ENCODE results near the gene EXOC8.
A peak's percentile ranks its signal among the peaks of the same experiment; 100 is the strongest.
"Not testable (repeated sequence)": the region's sequence is repeated elsewhere in the genome, so short reads cannot be mapped to it uniquely, and the experiment has no call there.

Gene EXOC8

DNA sequence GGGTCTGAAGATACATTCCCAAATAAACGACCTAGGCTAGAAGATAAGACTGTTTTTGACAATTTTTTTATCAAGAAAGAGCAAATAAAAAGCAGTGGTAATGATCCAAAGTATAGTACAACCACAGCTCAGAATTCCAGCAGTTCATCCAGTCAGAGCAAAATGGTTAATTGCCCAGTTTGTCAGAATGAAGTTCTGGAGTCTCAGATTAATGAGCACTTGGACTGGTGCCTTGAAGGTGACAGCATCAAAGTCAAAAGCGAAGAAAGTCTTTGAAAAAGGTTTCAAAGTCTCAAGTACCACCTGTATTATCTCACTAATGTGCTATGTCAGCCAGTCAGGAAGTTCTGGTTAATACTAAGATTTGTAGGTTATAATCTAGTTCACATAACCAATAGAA lies 15.4 kb upstream of the EXOC8 start:
- no peak for DNase-seq

DNA sequence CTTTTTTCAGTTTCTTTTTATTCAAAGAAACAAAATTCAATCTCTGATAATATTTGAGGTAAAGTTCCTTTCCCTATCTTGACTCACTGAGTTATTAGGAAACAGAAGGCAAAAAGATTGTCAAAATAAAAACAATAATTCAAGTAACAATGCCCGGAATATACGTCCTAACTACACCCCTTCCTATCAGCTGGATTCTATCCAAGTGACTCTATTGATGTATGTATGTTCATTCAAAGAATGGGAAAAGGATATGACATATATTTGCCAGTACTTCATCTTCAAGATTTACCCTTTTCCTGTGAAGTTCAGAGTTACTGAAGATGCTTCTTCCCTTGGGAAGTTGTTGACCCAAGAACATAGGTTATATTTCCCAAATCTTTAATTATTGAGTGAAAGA lies 14.2 kb upstream of the EXOC8 start:
- no peak for DNase-seq

DNA sequence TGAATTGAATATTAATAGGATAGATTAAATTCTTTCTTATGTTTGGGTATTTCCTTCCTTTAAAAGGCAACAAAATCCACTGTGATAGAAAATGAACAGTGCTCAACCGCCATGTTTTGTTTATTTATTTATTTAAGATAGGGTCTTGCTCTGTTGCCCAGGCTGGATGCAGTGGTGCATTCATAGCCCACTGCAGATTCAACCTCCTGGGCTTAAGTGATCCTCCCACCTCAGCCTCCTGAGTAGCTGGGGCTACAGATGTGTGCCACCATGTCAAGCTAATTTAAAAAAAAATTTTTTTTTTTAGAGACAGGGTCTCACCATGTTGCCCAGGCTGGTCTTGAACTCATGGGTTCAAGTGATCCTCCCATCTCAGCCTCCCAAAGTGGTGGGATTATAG lies 11.2 kb upstream of the EXOC8 start:
- not testable (repeated sequence) for DNase-seq

DNA sequence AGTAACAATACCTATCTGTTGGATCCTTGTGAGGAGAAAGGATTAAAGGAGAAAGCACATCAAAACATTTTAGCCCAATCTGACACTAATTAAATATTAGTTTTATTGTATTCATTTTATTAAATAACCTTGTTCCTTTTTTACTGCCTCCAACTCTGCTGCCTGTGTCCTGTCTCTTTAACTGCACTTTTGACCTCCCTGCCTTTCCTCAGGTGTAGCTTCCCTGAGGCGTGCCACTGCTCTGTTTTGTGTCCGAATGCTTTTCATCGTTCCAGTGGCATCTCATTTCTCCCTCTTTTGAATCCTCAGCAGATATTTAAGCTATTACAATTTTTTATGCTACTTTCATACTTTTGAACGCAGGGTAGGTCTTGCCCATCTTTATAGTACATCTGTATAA lies 10.8 kb upstream of the EXOC8 start:
- DNase-seq = no peak

DNA sequence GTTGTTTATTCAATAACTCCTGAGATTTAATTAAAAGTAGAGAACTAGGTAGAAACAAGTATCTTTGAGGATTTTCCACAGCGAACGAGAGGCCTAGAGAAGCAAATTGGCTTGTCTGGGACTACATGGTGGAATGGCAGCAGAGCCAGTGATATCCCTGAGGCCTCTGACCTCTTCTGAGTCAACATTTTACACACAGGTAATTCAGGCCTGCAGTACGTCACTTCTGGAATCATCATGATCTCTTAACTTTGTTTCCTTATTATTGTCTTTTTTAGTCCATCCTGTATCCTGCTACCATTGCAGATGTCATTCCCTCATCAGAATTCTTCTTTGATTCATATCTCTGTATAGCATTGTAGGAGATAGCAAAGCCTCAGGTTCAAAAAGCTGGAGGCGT lies 10.3 kb upstream of the EXOC8 start:
- DNase-seq = no peak

DNA sequence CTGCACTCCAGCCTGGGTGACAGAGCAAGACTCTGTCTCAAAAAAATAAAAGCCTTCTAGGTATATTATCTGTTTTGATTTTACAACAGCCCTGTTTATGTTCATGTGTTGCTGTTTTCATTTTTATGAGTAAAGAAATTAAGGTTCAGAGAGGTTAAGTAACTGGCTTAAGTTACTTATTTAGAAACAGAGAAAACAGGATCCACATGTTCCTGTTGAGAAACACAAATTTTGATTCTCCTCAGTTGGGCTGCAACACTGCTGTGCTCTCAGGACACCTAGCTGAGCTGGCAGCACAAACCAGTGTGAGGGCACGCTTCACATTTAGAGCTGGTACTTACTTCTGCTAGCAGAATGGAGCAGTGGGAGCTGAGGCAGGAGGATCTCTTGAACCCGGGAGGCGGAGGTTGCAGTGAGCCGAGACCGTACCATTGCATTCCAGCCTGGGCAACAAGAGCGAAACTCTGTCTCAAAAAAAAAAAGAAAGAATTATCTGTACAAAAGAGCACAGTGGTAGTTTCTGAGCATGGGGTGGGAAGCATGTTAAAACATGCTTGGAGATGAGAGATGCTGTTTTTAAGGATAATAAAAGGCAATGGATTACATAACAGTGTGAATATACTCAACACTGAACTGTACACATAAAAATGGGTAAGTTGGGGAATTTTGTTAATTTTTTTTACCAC lies 2.8 kb upstream of the EXOC8 start:
- DNase-seq = no peak

DNA sequence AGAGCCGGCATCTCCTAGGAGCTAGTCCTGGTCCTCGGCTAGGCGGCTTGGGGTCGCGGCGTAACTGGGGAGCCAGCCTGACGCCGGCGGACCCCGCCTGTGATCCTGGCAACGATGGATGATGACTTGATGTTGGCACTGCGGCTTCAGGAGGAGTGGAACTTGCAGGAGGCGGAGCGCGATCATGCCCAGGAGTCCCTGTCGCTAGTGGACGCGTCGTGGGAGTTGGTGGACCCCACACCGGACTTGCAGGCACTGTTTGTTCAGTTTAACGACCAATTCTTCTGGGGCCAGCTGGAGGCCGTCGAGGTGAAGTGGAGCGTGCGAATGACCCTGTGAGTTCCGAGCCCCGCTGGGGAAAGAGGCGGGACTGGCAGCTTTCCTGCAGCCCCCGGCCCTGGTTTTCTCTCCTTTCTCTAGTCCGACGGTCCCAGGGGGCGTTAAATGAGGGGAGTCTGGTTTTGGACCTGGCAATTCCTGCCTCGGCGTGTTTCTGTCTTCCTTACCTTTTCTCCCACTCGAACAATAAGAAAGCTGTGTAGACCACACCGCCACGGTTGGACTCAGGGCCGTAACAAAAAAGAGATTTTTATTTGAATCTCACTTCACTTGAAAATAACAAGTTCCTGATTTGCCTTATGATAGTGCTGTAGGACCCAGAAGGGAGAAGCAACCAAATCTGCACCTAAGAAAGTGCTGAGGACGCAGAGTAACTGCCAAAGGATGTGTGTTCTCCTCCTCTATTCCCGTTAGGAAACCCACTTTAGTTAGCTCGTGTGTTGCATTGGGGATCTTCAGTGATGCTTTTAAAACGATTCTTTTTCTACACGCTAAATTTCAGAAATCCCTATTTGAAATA lies 847 bp upstream of the EXOC8 start, which contains the start of gene SPRTN:
Gene SPRTN (plus strand): TSS at position 24 of the 859 bp plus-strand sequence. CDS start 91 bp downstream, at position 115.
- peak; percentile 19 for DNase-seq

DNA sequence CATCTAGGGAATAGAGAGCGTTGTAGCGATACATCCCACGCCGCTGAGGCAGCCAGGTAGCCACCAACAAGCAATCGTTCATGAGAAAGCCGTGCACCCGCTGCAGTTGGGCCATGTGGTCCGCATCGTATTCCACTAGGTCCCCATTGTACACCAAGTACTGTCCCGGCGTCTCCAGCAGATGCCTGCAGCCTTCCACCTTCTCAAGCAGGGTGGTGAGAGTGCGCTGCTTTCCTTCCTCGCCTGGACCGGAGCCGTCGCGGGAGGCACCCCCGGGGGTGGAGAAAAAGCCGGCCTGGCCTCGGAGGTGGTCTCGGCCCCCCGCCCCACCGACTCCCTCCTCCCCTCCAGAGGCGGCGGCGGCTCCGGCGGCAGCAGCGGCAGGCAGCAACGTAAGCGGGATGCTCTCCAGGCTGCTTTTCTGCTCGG lies 595 bp downstream of the EXOC8 start:
- DNase-seq = peak; percentile 25

DNA sequence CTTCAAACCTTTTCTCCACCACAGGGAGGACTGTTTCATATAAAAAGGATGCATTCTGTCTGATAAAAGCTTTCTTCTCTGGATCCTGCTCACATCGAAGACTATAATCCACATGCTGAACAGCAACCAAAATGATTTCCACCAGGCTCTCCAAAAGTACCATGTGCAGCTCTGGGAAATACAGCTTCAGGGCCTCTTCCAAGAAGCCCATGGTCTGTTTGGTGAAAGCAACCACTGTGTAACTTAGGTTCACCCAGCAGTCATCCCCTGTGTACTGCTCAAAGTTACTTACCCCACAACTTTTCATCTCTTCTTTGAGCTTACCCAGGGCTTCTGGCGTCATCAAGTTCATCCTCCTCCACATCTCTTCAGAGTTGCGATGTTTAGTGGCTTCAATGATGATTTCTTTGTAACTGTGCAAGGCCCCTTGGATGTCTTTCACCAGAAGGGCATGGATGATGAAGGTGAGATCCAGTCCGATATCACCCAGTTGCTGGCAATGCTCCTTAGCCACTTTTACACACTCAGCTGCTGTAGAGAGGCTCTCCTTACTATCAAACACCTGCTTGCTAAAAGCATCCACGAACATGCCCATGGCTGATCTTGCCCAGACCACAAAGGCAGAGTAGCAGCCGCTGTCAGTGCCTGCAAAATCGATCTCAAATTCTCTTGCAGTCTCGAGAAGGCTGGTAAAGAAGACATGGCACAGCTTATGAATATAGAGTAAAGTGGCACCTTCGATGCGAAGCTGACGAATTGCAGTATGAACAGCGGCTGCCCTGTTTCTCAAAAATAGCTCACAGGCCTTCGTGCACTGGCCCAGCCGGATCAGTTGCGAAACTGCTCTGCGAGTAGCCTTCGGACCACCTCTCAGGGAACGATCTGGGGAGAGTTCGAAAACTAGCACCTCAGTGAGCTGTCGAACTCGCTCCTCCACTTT lies 1.7 kb downstream of the EXOC8 start:
- DNase-seq = no peak

DNA sequence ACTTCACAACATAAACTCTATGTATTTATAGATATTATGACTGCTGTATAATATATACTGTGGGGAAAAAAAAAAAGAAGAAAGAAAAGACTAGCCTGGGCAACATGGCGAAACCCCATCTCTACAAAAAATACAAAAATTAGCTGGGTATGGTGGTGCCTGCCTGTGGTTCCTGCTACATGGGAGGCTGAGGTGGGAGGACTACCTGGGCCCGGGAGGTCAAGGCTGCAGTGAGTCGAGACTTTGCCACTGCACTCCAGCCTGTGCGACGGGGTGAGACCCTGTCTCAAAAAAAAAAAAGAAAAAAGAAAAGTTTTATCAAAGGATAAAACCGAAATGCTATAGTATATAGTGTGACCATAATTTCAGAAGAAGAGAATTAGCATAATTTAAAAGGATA lies 2.7 kb downstream of the EXOC8 start:
- DNase-seq = no peak

DNA sequence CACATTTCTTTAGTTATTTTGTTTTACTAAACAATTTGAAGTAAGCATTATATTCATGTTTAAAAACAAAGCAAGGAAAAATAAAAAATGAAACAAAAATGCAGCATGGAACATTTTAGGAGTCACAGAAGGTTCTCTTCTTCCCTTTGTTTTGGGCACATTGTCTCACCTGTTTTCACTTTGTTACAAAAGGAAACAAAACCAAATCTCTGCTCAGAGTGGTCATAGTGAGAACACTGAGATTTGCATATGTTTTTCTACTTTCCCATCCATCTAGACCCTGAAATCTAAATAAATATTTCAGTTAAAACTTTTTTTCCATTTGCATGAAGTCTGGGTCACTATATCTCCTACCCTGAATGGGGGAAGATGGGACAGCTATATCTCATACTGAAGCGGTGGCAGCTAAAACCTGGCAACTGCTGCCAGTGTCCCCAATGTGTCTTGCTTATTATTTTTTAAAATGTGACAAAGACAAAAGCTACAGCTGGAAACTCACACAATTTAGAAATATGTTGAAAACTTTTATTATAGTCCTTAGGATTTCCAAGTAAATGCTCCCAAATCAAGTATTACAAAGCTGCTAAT lies 3.5 kb downstream of the EXOC8 start:
- no peak for DNase-seq

DNA sequence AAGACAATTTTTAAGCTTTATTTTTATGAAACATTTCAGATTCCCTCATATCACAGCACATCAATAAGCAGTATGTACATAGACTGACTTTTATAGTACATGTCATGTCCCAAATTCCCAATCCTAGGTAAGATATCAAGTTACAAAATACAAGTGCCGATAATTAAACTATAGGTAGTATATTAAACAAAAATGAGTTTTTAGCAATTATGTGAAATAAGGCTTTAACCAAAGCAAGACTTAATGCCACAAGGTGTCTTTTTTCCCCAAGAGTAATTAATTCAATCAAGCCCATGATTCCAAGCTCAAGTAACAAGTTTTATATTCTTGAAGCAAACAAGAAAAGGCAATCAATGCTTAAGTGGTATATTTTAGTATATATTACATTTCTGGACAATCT lies 4.9 kb downstream of the EXOC8 start:
- no peak for DNase-seq

DNA sequence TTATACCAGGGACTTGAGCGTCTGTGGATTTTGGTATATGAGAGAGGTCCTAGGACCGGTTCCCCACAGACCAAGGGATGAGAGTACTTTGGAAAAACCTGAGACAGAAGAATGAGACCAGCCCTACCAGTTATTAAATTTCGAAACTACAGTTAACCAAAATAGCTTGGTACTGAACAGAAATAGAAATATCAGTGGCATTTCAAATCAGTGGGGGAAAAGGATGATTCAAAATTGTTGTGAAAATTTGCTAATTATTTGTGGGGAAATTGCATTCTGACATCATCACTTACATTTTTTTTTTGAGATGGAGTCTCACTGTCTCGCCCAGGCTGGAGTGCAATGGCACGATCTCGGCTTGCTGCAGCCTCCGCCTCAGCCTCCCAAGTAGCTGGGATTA lies 8.2 kb downstream of the EXOC8 start:
- no peak for DNase-seq

DNA sequence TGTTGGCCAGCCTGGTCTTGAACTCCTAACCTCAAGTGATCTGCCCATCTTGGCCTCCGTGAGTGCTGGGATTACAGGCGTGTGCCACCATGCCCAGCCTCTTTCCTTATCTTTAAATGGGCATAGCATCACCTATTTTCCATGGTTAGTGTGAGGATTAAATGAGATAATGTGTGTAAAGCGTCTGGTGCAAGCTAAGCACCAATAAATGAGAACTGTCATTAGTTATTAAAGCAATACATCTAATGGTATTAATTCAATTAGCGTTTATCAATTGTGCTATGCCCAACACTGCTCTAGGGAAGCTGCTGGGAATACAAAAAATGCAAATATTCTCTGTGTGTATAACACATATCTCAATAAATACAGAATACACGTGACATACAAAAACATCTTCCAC lies 10.0 kb downstream of the EXOC8 start:
- no peak for DNase-seq

DNA sequence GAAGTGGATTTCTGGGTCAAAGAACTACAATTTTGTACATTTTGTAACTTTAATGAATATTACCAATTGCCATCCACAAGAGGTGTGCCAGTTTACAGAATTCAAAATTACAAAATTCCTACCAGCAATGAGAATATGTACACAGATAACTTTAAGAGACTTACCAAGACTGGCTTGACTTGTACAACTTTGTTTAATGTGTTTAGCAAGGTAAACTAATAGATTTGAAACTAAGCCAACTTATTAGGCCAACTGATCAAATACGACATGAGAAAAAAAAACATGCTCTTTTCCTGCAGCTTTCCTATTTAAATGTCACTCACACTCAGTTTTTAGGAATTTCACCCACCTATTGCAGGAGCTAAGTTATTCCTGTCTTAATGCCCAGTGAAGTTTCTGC lies 11.4 kb downstream of the EXOC8 start:
- DNase-seq = no peak

DNA sequence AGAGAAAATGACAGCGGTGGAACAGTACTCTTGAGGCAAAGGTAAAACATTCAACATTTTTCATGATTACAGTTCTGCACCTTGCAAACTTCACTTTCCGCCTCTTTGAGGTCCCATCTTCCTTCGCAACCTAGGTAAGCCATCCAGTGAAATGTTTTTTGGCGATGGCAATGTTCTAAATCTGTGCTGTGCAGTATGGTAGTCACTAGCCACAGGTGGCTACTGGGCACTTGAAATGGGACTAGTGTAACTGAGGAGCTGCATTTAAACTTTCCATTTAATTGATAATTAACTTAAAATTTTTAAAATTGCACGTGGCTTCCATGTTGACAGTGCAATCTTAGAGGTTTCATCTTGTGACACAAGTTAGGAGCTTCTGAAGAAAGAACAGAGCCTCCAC lies 13.0 kb downstream of the EXOC8 start:
- no peak for DNase-seq

DNA sequence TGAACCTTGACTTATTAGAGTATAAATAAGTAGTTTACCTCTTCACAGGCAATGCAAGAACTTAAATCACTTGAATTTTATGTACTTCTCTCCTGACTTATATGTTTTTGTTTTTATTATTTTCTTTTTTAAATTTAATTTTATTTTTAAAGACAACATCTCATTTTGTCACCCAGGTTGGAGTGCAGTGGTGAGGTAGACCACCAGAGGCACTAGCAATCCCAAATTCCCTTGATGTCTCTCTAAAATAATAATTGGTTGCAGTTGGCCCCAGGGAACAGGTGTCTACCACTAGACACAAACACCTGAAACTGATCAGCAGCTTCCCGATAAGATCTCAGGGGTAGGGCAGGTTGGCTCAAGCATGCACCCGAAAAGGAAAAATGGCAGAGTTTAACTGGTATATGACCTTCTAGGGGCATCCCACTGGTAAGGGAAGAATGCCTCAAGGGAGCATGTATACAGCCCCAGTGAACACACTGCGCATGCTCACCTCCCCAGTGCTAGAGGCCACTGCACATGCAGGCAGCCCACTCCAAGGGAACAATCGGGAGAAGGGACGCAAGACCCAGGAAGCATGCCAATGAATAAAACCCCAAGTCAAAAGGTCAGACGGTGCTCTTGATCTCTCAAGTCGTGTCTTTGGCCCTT lies 14.6 kb downstream of the EXOC8 start:
- no peak for DNase-seq

DNA sequence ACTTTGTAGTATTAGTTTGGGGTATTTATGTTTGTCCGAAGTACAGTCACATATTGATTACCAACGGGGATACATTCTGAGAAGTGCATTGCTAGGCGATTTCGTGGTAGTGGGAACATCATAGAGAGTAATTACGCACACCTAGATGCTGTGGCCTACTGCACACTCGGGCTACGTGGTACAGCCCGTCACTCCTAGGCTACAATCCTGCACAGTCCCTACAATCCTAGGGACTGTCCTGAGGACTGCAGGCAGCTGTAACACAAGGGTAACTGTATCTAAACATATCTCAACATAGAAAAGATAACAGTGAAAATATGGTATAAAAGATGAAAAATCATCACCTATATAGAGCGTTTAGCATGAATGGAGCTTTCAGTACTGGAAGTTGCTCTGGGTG lies 18.6 kb downstream of the EXOC8 start:
- DNase-seq = no peak

DNA sequence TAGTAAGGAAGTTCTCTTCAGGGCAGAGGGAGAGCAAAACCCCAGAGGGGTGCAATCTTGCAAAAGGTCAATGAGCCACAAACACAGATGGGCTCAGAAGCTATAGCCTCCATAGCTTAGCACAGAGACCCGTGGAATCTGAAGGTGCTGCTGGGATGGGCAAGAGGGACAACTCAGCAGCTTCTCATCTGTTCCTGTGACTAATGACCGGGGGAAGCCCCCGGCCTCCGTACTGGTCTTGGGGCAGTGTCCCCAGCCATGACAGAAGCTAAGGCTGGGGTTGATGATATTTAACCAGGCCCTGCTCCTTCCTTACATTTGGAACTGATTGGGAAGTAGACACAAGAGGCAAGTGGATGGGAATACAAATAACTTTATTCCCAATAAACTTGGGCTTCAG lies 19.1 kb downstream of the EXOC8 start:
- no peak for DNase-seq

DNA sequence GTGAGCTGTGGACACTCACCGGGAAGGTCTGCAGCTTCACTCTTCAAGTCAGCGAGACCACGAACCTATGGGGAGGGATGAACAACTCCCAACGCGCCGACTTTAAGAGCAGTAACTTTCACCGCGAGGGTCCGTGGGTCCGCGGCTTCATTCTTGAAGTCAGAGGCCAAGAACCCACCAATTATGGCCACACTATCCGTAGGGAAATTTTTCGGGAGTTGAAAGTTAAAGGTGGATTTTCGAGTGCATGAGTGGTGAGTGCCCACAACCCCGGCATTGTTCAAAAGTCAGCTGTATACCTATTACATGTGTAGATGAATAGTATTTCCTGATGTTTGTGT lies 19.7 kb downstream of the EXOC8 start:
- DNase-seq = no peak

DNA sequence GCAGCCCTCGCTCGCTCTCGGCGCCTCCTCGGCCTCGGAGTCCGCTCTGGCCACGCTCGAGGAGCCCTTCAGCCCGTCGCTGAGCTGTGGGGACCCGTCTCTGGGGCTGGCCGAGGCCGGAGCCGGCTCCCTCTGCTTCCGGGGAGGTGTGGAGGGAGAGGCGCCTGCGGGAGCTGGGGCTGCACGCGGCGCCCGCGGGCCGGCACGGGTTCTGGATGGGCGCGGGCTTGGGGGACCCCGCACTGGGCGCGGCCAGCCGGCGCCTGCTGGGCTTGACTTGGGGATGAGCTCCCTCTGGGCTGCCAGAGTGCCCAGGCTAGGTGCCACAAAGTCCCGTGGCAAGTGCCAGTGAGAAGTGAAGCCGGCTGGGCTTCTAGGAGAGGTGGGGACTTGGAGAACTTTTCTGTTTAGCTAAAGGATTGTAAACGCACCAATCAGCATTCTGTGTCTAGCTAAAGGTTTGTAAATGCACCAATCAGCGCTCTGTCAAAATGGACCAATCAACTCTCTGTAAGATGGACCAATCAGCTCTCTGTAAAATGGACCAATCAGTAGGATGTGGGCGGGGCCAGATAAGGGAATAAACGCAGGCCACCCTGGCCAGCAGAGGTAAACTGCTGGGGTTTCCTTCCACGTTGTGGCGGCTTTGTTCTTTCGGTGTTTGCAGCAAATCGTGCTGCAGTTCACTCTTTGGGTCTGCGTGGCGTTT lies 20.2 kb downstream of the EXOC8 start:
- DNase-seq = no peak

DNA sequence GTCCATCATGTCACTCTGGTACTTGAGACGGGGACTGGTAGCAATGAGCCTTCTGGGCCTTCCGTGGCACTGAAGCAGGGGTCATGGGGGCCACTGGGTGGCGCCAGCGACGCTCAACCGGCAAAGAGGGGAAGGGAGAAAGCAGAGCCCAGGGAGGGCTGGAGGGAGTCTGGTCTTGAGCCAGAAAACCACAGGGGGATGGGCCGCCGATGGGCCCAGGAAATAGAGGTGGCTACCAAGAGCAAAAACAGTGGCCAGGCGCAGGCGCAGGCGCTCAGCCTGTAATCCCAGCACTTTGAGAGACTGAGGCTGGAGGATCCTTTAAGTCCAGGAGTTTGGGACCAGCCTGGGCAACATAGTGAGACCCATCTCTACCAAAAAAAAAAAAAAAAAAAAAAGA lies 21.8 kb downstream of the EXOC8 start:
- peak; percentile 64 for DNase-seq

All from RPMI8226 (cell line).